IMR-90 (cell line): ENCODE measurements around the gene TM7SF3. TPM values are rescaled to one million over a fixed set of nuclear protein-coding genes. Genes with fewer than 3 reads are reported as not detected.

ENCODE experiments used
- ATAC-seq: fragments of 200-7000 bp; cut with Tn5 transposase; 2 replicates; pipeline ENCODE4 v1.9.1; 2020; ENCODE audit warnings: low read depth, mild to moderate bottlenecking, moderate library complexity
- BruUV-seq: library from RNA; stranded (reverse); fragments of 400-500 nt; replicated peaks from 2 replicates; lab custom pipeline; 2021; lab: Mats Ljungman, UMichigan
- CTCF ChIA-PET: fragments of 300-600 bp; formaldehyde crosslinking; extraction: SDS; loops from one replicate; lab custom pipeline; 2021; ENCODE audit warnings: antibody characterized with exemption; lab: Yijun Ruan, JAX
- POLR2A ChIA-PET: fragments of 300-600 bp; sonication (Branson Sonifier 250); formaldehyde crosslinking; loops from one replicate; lab custom pipeline; 2022; ENCODE audit warnings: antibody characterized with exemption; ENCODE audit not compliant: unreplicated experiment; lab: Charles Lee
- DNase-seq: peaks from one replicate; pipeline ENCODE4 v3.0.0; 2013
- H2AFZ ChIP-seq: replicated peaks from 2 replicates; pipeline ENCODE3; 2013; ENCODE audit warnings: low read length, mild to moderate bottlenecking; ENCODE audit not compliant: poor library complexity
- H2AK5ac ChIP-seq: 2 replicates; pipeline ENCODE4 v1.6.1; 2013; ENCODE audit warnings: low read depth, low read length, inconsistent platforms
- H2AK9ac ChIP-seq: replicated peaks from 2 replicates; pipeline ENCODE3; 2013; ENCODE audit warnings: mild to moderate bottlenecking, low read depth, low read length, moderate library complexity; ENCODE audit not compliant: poor library complexity
- H2BK120ac ChIP-seq: 2 replicates; pipeline ENCODE4 v1.6.1; 2013; ENCODE audit warnings: low read depth, low read length, inconsistent platforms
- H2BK15ac ChIP-seq: 3 replicates; pipeline ENCODE4 v1.6.1; 2013; ENCODE audit warnings: low read depth, low read length, inconsistent platforms
- H2BK20ac ChIP-seq: 2 replicates; pipeline ENCODE4 v1.6.1; 2013; ENCODE audit warnings: low read depth, mild to moderate bottlenecking, inconsistent platforms, low read length, moderate library complexity
- H2BK5ac ChIP-seq: 2 replicates; pipeline ENCODE4 v1.6.1; 2013; ENCODE audit warnings: mild to moderate bottlenecking, low read depth, low read length, inconsistent platforms; ENCODE audit not compliant: poor library complexity, severe bottlenecking
- H3K14ac ChIP-seq: replicated peaks from 2 replicates; pipeline ENCODE4 v1.6.1; 2013; ENCODE audit warnings: low read depth, low read length, inconsistent platforms
- H3K18ac ChIP-seq: 2 replicates; pipeline ENCODE4 v1.6.1; 2013; ENCODE audit warnings: low read depth, low read length, control low read depth
- H3K23ac ChIP-seq: 2 replicates; pipeline ENCODE4 v1.6.1; 2013; ENCODE audit warnings: low read depth, low read length, inconsistent platforms
- H3K27ac ChIP-seq: 2 replicates; pipeline ENCODE4 v1.5.1; 2013; ENCODE audit warnings: mild to moderate bottlenecking, control low read depth, low read length; ENCODE audit not compliant: insufficient read depth
- H3K27me3 ChIP-seq: 2 replicates; pipeline ENCODE4 v1.6.1; 2013; ENCODE audit warnings: low read length; ENCODE audit not compliant: control insufficient read depth, insufficient read depth
- H3K36me3 ChIP-seq: 2 replicates; pipeline ENCODE4 v1.6.1; 2013; ENCODE audit warnings: low read length, mixed read lengths; ENCODE audit not compliant: control insufficient read depth, insufficient read depth
- H3K4ac ChIP-seq: 2 replicates; pipeline ENCODE4 v1.6.1; 2013; ENCODE audit warnings: low read depth, low read length, inconsistent platforms
- H3K4me1 ChIP-seq: 2 replicates; pipeline ENCODE4 v1.6.1; 2013; ENCODE audit warnings: low read length, mixed read lengths; ENCODE audit not compliant: control insufficient read depth, insufficient read depth
- H3K4me2 ChIP-seq: 2 replicates; pipeline ENCODE4 v1.6.1; 2013; ENCODE audit warnings: low read depth, mild to moderate bottlenecking, control low read depth, low read length, moderate library complexity
- H3K4me3 ChIP-seq: 2 replicates; pipeline ENCODE4 v1.5.1; 2013; ENCODE audit warnings: low read depth, mild to moderate bottlenecking, control low read depth, low read length, moderate library complexity; ENCODE audit not compliant: insufficient read depth
- H3K56ac ChIP-seq: 2 replicates; pipeline ENCODE4 v1.6.1; 2013; ENCODE audit warnings: low read length, inconsistent platforms; ENCODE audit not compliant: insufficient read depth; ENCODE audit errors: extremely low read depth
- H3K79me1 ChIP-seq, 2 experiments: 2 replicates each; pipeline ENCODE4 v1.6.1; 2013; ENCODE audit warnings: low read length in 2 of 2, inconsistent platforms in 1 of 2, low read depth in 1 of 2
- H3K9ac ChIP-seq: 2 replicates; pipeline ENCODE4 v1.6.1; 2013; ENCODE audit warnings: low read depth, low read length, control low read depth
- H3K9me1 ChIP-seq: 2 replicates; pipeline ENCODE4 v1.6.1; 2013; ENCODE audit warnings: low read length, inconsistent platforms; ENCODE audit not compliant: insufficient read depth
- H3K9me3 ChIP-seq: 2 replicates; pipeline ENCODE4 v1.6.1; 2013; ENCODE audit warnings: low read length; ENCODE audit not compliant: control insufficient read depth, insufficient read depth
- H4K20me1 ChIP-seq: 2 replicates; pipeline ENCODE4 v1.6.1; 2013; ENCODE audit warnings: low read length, inconsistent platforms; ENCODE audit not compliant: insufficient read depth
- H4K5ac ChIP-seq: 2 replicates; pipeline ENCODE4 v1.6.1; 2013; ENCODE audit warnings: mild to moderate bottlenecking, low read depth, low read length, control low read depth
- H4K8ac ChIP-seq, 2 experiments: 2 replicates each; pipeline ENCODE4 v1.6.1; 2013; ENCODE audit warnings: low read depth in 2 of 2, low read length in 2 of 2, control low read depth in 1 of 2, inconsistent platforms in 1 of 2
- H4K91ac ChIP-seq: 2 replicates; pipeline ENCODE4 v1.6.1; 2013; ENCODE audit warnings: low read depth, low read length, inconsistent platforms; ENCODE audit not compliant: insufficient read depth
- BHLHE40 ChIP-seq: fragments of 150-350 bp; IDR thresholded peaks from 2 replicates; pipeline ENCODE4 v1.6.1; 2016; ENCODE audit warnings: mild to moderate bottlenecking, low read depth, low read length
- CHD1 ChIP-seq: IDR thresholded peaks from 2 replicates; pipeline ENCODE4 v1.6.1; 2012; ENCODE audit warnings: low read depth, low read length, improper control_type of control experiment
- MAFK ChIP-seq: IDR thresholded peaks from 2 replicates; pipeline ENCODE4 v1.6.1; 2012; ENCODE audit warnings: low read depth, low read length, improper control_type of control experiment
- RCOR1 ChIP-seq: IDR thresholded peaks from 2 replicates; pipeline ENCODE4 v1.6.1; 2012; ENCODE audit warnings: mild to moderate bottlenecking, low read length, improper control_type of control experiment; ENCODE audit not compliant: insufficient replicate concordance
- SMC3 ChIP-seq: fragments of 150-350 bp; IDR thresholded peaks from 2 replicates; pipeline ENCODE4 v1.6.1; 2016; ENCODE audit warnings: low read depth, mild to moderate bottlenecking, antibody characterized with exemption, low read length, moderate library complexity
- USF2 ChIP-seq: fragments of 150-350 bp; IDR thresholded peaks from 2 replicates; pipeline ENCODE4 v1.6.1; 2017; ENCODE audit warnings: mild to moderate bottlenecking, antibody characterized with exemption, low read length, low read depth
- WGBS, 2 experiments: methylation state at CpG; one replicate each; pipeline versions ENCODE4 v1.1.5 to v1.1.7; 2013; ENCODE audit warnings: missing lambda C conversion rate in 2 of 2; ENCODE audit not compliant: insufficient read length in 1 of 2; ENCODE audit errors: extremely low coverage in 2 of 2; 5-methylcytosine and 5-hydroxymethylcytosine counted together
- dilution Hi-C: fragments of 300-500 bp; cut with HindIII; formaldehyde crosslinking; loops from one replicate; pipeline ENCODE4 v1.14.3; 2018; ENCODE audit warnings: low sequenced_read_pairs; ENCODE audit not compliant: unreplicated experiment
- in situ Hi-C: fragments of 300-500 bp; cut with MboI; formaldehyde crosslinking; loops from 3 replicates; pipeline ENCODE4 v1.14.3; 2019; ENCODE audit warnings: low sequenced_read_pairs, inconsistent platforms, mixed read lengths
- intact Hi-C: fragments of 100-400 bp; cut with micrococcal nuclease; formaldehyde crosslinking; loops from 2 replicates; pipeline ENCODE4 v1.10.0; 2022
- polyA plus RNA-seq, 3 experiments: library from polyadenylated mRNA; depleted of rRNA; stranded (reverse); fragments of >200 nt; gene quantifications; 2 replicates each; pipeline ENCODE4 v1.2.3, GENCODE V29; 2012; ENCODE audit warnings: low replicate concordance in 1 of 3
- total RNA-seq: library from RNA; depleted of rRNA; stranded (reverse); fragments of >200 nt; gene quantifications from 2 replicates; pipeline ENCODE4 v1.2.3, GENCODE V29; 2012
- TF ChIP-seq, protein P1 (sequence below): conservative IDR thresholded peaks from 2 replicates; pipeline ENCODE4 v1.5.1; 2012; ENCODE audit warnings: mild to moderate bottlenecking, low read depth, low read length, improper control_type of control experiment

The TM7SF3 gene
- total and polyA plus RNA-seq, 2 of the 4 experiments (the other 2 are of a cell fraction), result 35.3 to 46.6 TPM

DNA sequence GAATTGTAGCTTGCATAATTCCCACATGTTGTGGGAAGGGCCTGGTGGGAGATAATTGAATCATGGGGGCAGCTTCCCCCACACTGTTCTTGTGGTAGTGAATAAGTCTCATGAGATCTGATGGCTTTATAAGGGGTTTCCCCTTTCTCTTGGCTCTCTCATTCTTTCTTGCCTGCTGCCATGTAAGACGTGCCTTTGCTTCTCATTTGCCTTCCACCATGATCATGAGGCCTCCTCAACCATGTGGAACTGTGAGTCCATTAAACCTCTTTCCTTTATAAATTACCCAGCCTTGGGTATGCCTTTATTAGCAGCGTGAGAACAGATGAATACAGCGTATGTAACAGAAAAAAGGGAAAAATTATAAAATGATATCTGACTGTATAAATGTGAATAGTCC, 47.1 kb upstream of the TM7SF3 start:
- Histone ChIP-seq H4K8ac (no peak overlapping the region), H3K18ac (no peak overlapping the region), H3K36me3 (no peaks in the 10 kb centered on the region), H3K4ac (no peak overlapping the region), H3K9me1 (no peaks in the 10 kb centered on the region), H2AK9ac (no peak overlapping the region), H3K27ac (no peak overlapping the region), H3K9me3 (no peaks in the 10 kb centered on the region), H3K4me3 (no peak overlapping the region), H3K79me1 (no peaks in the 10 kb centered on the region), H2BK20ac (no peak overlapping the region), H3K27me3 (no peaks in the 10 kb centered on the region), H2AFZ (no peak overlapping the region), H3K56ac (no peak overlapping the region), H2BK15ac (no peak overlapping the region), H3K4me2 (no peak overlapping the region), H3K4me1 (no peaks in the 10 kb centered on the region), H3K14ac (no peak overlapping the region), H4K91ac (no peak overlapping the region), H2BK5ac (no peak overlapping the region), H2AK5ac (no peak overlapping the region), H4K20me1 (no peaks in the 10 kb centered on the region), H3K9ac (no peak overlapping the region), H4K5ac (no peak overlapping the region), H2BK120ac (no peak overlapping the region), H3K23ac (no peak overlapping the region)
- TF ChIP-seq CHD1 (no peak), RCOR1 (no peak), SMC3 (no peak), MAFK (no peak), USF2 (no peak), BHLHE40 (no peak)
- TF ChIP-seq, protein P1, sequence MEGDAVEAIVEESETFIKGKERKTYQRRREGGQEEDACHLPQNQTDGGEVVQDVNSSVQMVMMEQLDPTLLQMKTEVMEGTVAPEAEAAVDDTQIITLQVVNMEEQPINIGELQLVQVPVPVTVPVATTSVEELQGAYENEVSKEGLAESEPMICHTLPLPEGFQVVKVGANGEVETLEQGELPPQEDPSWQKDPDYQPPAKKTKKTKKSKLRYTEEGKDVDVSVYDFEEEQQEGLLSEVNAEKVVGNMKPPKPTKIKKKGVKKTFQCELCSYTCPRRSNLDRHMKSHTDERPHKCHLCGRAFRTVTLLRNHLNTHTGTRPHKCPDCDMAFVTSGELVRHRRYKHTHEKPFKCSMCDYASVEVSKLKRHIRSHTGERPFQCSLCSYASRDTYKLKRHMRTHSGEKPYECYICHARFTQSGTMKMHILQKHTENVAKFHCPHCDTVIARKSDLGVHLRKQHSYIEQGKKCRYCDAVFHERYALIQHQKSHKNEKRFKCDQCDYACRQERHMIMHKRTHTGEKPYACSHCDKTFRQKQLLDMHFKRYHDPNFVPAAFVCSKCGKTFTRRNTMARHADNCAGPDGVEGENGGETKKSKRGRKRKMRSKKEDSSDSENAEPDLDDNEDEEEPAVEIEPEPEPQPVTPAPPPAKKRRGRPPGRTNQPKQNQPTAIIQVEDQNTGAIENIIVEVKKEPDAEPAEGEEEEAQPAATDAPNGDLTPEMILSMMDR, result no peak
- DNase-seq (no peak), ATAC-seq (no peak)
- no TSS peak for BruUV-seq
- WGBS, 2 experiments, result no CpG with 5 or more reads among the region's 3 CpGs
- ChIA-PET CTCF (no interaction called here), POLR2A (no interaction called here)
- dilution Hi-C loops (no loop called here), in situ Hi-C loops (no loop called here), intact Hi-C loops (loop anchor here (10.0 kb wide), 1 partner anchor 63 kb away; no protein-coding TSS in a partner anchor)
